Esophagus squamous epithelium (tissue), 4 donors: Measurements from ENCODE around the gene CAMKMT.

ENCODE experiments used
- CTCF ChIP-seq, 6 experiments: fragments of 450-650 bp in 4 of 6; fragments of 200-600 bp in 2 of 6; sonication (generic) in 2 of 6; IDR thresholded peaks; one replicate each; pipeline ENCODE4 v1.5.1; 2016 to 2019; ENCODE audit warnings: antibody characterized with exemption in 6 of 6, mild to moderate bottlenecking in 4 of 6, moderate library complexity in 4 of 6
- POLR2A ChIP-seq, 4 donors: fragments of 450-650 bp; IDR thresholded peaks; one replicate each; pipeline ENCODE4 v1.6.1; 2017; ENCODE audit warnings: antibody characterized with exemption in 4 of 4, mild to moderate bottlenecking in 4 of 4, moderate library complexity in 3 of 4

GRCh38 chr2:44537264-44537663, 175.5 kb downstream of the CAMKMT start:
- no peak for TF ChIP-seq CTCF (IDR thresholded peaks at IDR 0.05)
- TF ChIP-seq POLR2A (IDR thresholded peaks at IDR 0.05) = no peak
